HEK293 (cell line): ENCODE data around the gene MON2.

Source experiments
- CTCF ChIP-seq: fragments of 450-650 bp; formaldehyde crosslinking; IDR thresholded peaks from 2 replicates; pipeline ENCODE4 v1.5.1; 2016; ENCODE audit warnings: missing biosample characterization, missing genetic modification characterization
- EGR2 ChIP-seq: fragments of 450-650 bp; formaldehyde crosslinking; IDR thresholded peaks from 2 replicates; pipeline ENCODE4 v1.5.1; 2016; ENCODE audit warnings: low read depth, missing biosample characterization, missing genetic modification characterization

GRCh38 chr12:62482769-62483168, 16.1 kb downstream of the MON2 start:
- TF ChIP-seq EGR2 (tag by site-specific recombination) (no peak), CTCF (tag by site-specific recombination) (no peak)
